Stimulated activated CD4-positive, alpha-beta T cell treated with anti-CD3 and anti-CD28 coated beads, Interleukin-4, amount 100 ng/mL, for 4 hours (primary cell): ENCODE results near the gene SNX11.

Source experiments
- DNase-seq, 2 experiments: peaks; one replicate each; pipeline ENCODE4 v3.0.0-alpha.2; 2020

Gene SNX11

GRCh38 chr17:48100591-48101011, 7.0 kb upstream of the SNX11 start:
- DNase-seq: no peak

DNA sequence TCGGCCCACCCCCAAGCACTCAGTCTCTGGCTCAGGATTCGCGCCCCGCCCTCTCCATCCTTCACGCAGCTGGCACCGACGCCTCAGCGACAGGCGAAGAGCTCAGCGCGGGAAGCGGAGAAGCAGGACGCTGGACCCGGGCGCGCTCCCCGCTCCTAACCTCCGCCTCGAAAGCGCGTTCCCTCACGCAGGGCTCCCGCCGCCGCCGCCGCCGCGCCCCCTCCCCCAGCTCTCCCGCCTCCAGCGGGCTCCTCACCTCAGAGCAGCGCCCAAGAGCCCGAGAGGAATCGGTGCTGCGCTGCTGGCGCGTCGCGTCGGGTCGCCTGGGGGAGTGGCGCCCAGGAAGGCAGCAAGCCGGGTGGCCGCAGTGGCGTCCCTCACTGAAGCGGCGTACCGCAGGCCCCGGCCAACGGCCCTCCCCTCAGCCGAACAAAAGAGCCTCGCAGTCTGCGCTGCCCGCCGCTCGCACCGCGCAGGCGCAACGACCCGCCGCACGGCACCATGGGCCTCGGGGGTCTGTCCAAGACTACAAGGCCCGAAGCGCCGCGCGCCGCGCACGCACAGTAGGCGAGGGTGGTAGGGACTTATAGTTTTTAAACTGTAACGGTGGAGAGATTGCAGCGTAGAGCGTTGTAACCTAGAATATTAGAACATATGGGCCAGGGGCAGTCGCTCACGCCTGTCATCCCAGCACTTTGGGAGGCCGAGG, 6.4 kb upstream of the SNX11 start, which contains the start of gene CBX1:
CBX1 (minus strand) TSS at position 467 of the 709 bp plus-strand sequence. CDS start 24,474 bp downstream, outside the sequence.
- DNase-seq: peak; percentile 92

DNA sequence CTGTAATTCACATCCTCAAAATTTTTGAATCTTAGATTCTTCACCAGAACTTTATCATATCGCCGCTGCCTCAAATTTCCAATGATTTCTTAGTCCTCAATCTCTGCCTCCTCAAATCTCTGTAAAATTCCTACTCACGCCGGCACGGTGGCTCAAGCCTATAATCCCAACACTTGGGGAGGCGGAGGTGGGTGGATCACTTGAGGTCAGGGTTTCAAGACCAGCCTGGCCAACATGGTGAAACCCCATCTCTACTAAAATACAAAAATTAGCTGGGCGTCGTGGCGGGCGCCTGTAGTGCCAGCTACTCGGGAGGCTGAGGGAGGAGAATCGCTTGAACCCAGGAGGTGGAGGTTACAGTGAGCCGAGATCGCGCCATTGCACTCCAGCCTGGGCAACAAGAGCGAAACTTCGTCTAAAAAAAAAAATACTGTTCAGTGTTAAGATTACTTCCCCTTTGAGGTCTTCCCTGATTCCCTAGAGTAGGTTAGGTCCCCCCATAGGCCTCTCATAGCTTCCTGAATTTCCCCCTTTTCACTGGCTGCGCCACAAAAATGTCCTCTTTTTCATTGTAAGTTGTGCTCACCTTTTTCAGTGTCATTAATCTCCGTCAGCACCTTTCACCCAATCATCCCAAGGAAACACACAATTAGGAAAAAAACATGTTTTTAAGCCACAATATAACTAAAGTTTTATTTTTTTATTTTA, 5.4 kb upstream of the SNX11 start:
- no peak for DNase-seq

- no peak for DNase-seq
Observed at GRCh38 chr17:48102798-48103715, 4.5 kb upstream of the SNX11 start.

- no peak for DNase-seq
Observed at GRCh38 chr17:48104440-48104839, 3.1 kb upstream of the SNX11 start.

GRCh38 chr17:48106802-48107136, 797 bp upstream of the SNX11 start:
- DNase-seq: no peak

DNA sequence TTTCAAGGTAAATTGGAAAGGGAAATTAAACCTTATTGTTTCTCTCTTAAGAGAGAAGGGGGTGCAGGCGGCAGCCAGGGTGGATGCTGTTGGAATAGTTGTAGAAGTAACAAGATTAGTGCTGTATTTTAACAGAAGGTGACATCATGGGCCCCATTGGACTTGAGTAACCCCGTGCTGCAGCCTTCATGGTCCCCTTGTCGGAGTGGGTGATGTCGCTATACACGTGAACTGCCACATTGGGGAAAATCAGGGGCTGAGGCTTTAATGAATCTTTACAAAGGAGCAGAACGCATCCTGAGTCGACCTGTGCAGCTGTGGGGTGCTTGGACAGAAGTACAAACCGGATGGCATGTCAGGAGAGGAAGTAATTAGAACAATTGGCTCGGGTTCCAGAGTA, 3.2 kb downstream of the SNX11 start:
- DNase-seq: no peak

DNA sequence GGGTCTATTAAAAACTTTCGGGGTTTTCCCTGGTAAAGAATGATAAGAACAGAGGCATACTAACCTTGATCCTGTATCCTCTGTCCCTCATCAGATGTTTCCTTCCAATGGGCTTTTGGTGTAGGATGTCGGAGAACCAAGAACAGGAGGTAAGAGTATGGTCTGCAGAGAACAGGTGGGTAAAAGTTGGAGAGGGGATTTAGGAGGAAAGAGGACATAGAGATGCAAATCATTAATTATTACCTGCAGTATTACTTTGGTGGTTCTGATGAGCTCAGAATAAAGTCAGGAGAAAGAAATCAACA, 4.3 kb downstream of the SNX11 start:
- no peak for DNase-seq

GRCh38 chr17:48113201-48113676, 5.7 kb downstream of the SNX11 start:
- peak in 1 of 2 experiments; percentile 40 for DNase-seq

GRCh38 chr17:48121923-48122664, 14.5 kb downstream of the SNX11 start:
- no peak for DNase-seq

GRCh38 chr17:48122665-48123045, 15.1 kb downstream of the SNX11 start:
- DNase-seq: no peak

DNA sequence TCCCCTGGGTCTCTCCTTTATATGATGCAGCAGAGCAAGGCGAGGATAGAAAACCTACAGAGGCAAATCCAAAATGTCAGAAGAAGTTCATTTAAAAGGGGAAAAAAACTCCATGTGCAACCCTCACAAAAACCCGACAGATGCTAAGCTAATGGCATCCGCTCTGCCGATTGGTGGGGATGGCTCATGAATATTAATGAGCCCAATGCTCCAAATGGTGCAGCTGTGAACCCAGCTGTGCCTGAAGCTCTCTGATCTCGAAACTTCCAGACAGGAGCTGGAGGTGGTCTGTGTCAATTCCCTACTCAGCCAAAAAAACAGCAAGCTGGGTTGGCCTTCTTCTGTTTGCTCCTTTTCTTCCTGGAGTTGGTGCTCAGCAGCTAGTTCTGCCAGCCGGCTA, 15.5 kb downstream of the SNX11 start:
- DNase-seq: no peak

GRCh38 chr17:48123776-48124388, 16.3 kb downstream of the SNX11 start:
- no peak for DNase-seq

- no peak for DNase-seq
Observed at GRCh38 chr17:48125829-48126531, 18.4 kb downstream of the SNX11 start.

DNA sequence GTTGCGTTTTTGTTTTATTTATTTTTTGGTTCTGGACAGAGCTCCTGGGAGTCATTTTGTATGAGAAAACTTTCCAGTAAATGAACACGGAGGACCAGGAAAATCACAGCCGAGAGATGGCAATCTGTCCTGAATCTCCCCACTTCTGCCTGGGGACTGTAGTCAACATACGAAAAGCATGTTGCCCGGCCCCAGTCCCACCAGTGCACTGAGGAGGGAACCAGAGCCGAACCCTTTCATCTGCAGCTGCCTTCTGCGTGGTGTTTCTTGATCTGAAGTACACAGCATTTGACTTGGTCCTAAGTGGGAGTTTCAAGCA, 18.9 kb downstream of the SNX11 start:
- no peak for DNase-seq

- DNase-seq: no peak
Observed at GRCh38 chr17:48127371-48128051, 19.9 kb downstream of the SNX11 start.

GRCh38 chr17:48128400-48128799, 20.8 kb downstream of the SNX11 start:
- no peak for DNase-seq

DNA sequence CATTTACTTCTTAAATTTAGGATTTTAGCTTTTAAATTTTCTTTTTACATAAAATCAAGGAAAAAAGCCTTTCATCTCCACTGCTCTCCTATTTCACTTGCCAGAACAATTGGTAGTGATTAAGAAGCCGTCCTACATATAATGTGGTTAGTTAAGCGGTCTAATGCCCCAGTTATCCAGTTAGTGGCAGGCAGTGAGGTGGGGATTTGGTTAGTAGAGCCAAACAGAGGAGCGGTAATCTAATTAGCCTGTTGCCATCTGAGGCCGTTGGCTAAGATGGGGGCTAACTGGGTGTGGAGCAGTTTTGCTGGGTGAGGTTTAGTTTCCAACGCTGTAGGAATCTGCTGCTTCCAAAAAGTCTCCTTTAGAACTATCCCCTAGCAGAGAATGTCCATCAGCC, 22.4 kb downstream of the SNX11 start:
- no peak for DNase-seq

DNA sequence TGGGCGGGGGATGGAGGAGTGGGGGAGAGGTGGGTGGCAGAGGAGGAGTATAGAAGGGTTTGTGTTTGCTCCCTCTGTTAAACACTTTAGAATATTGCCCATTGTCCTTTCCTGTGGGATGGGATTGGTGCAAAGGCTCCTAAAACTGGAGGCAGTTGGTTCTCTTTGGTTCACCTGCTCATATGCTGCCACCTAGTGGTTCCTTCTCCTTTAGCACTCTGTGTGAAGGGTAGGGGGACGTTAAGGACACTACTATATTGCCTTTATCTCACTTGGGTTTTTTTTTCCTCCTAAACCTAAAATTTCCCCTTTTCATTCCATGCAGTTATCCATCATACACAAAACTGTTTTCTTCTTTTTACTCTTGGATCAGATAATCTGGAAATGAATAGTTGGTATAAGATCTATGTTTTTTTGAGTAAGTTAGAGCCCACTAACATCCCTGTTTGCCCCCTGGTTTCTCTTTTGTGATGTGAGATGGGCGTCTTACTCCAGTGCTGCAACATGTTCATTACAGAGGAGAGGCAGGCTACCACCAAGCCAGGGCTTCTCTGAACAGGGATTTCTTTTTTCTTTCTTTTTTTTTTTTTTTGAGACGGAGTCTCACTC, 23.8 kb downstream of the SNX11 start:
- DNase-seq: peak; percentile 18 to 41

DNA sequence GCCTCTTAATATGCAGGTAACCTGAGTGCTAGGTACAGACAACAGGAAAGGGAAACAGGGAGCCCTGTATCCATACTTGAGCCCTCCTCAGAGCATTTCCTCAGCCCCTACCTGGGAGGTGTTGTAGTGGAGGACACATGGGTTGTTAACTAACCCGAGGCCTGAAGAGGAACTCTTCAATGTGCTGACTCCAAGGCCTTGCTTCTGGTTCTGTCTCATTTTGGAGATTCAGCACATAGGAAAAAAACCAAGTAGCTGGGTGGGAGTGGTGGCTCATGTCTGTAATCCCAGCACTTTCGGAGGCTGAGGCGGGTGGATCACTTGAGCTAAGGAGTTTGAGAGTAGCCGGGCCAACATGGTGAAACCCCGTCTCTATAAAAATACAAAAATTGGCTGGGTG, 24.8 kb downstream of the SNX11 start:
- DNase-seq: no peak
